Mesendoderm (in vitro differentiated cells): Measurements from ENCODE around the gene DMBT1.
"Not testable (repeated sequence)": the region's sequence is repeated elsewhere in the genome, so short reads cannot be mapped to it uniquely, and the experiment has no call there.

Source experiments
- DNase-seq: peaks from one replicate; pipeline ENCODE4 v3.0.0; 2013
- H2AK5ac ChIP-seq: 2 replicates; pipeline ENCODE4 v1.6.1; 2013; ENCODE audit warnings: low read length, inconsistent platforms
- H2BK120ac ChIP-seq: 2 replicates; pipeline ENCODE4 v1.6.1; 2013; ENCODE audit warnings: low read depth, mild to moderate bottlenecking, low read length, moderate library complexity, mixed read lengths
- H2BK15ac ChIP-seq: replicated peaks from 2 replicates; pipeline ENCODE4 v1.6.1; 2013; ENCODE audit warnings: low read depth, mild to moderate bottlenecking, moderate library complexity
- H2BK5ac ChIP-seq: 2 replicates; pipeline ENCODE4 v1.6.1; 2013; ENCODE audit warnings: low read length, inconsistent platforms
- H3K18ac ChIP-seq: 2 replicates; pipeline ENCODE4 v1.6.1; 2013; ENCODE audit warnings: mild to moderate bottlenecking, low read length, mixed read lengths
- H3K23ac ChIP-seq: one replicate; pipeline ENCODE4 v1.6.1; 2013; ENCODE audit warnings: low read length
- H3K27ac ChIP-seq: 2 replicates; pipeline ENCODE4 v1.5.1; 2013; ENCODE audit warnings: low read depth, mild to moderate bottlenecking, inconsistent platforms, low read length, moderate library complexity
- H3K27me3 ChIP-seq: 2 replicates; pipeline ENCODE4 v1.6.1; 2013; ENCODE audit warnings: low read length, control low read depth, mild to moderate bottlenecking, inconsistent platforms; ENCODE audit not compliant: insufficient read depth, poor library complexity
- H3K36me3 ChIP-seq: 2 replicates; pipeline ENCODE4 v1.6.1; 2013; ENCODE audit warnings: low read length, inconsistent platforms; ENCODE audit not compliant: control insufficient read depth, insufficient read depth
- H3K4ac ChIP-seq: one replicate; pipeline ENCODE4 v1.6.1; 2013; ENCODE audit warnings: low read depth, mild to moderate bottlenecking, low read length, moderate library complexity
- H3K4me1 ChIP-seq: 2 replicates; pipeline ENCODE4 v1.6.1; 2013; ENCODE audit warnings: low read depth, low read length, inconsistent platforms; ENCODE audit not compliant: control insufficient read depth
- H3K4me2 ChIP-seq: 2 replicates; pipeline ENCODE4 v1.6.1; 2013; ENCODE audit warnings: low read length
- H3K4me3 ChIP-seq: 2 replicates; pipeline ENCODE4 v1.5.1; 2013; ENCODE audit warnings: mild to moderate bottlenecking, low read length
- H3K56ac ChIP-seq: one replicate; pipeline ENCODE4 v1.6.1; 2013; ENCODE audit warnings: low read length
- H3K79me1 ChIP-seq: 2 replicates; pipeline ENCODE4 v1.6.1; 2013; ENCODE audit warnings: low read length, inconsistent platforms
- H3K79me2 ChIP-seq: 2 replicates; pipeline ENCODE4 v1.6.1; 2013; ENCODE audit warnings: mild to moderate bottlenecking, low read length; ENCODE audit not compliant: control insufficient read depth, insufficient read depth
- H3K9ac ChIP-seq: 2 replicates; pipeline ENCODE4 v1.6.1; 2013; ENCODE audit warnings: low read length, inconsistent platforms
- H4K5ac ChIP-seq: one replicate; pipeline ENCODE4 v1.6.1; 2013; ENCODE audit warnings: low read length
- H4K8ac ChIP-seq: one replicate; pipeline ENCODE4 v1.6.1; 2013; ENCODE audit warnings: low read depth, mild to moderate bottlenecking, control low read depth, low read length, moderate library complexity
- WGBS: extraction: QIAGEN DNeasy Blood & Tissue Kit; methylation state at CpG from one replicate; pipeline ENCODE4 v1.1.7; 2013; ENCODE audit warnings: low lambda C conversion rate, missing lambda C conversion rate; ENCODE audit not compliant: insufficient coverage; ENCODE audit errors: extremely low coverage; 5-methylcytosine and 5-hydroxymethylcytosine counted together

The DMBT1 gene

GRCh38 chr10:122617476-122618270, 57.1 kb downstream of the DMBT1 start:
- no peaks in the 10 kb centered on the region for H3K79me1 ChIP-seq
- H2BK15ac ChIP-seq: no peak overlapping the region
- H2BK120ac ChIP-seq: no peak overlapping the region
- H3K18ac ChIP-seq: no peak overlapping the region
- H3K4me1 ChIP-seq: no peaks in the 10 kb centered on the region
- H3K27ac ChIP-seq: no peak overlapping the region
- H4K8ac ChIP-seq: no peak overlapping the region
- H3K4me3 ChIP-seq: no peak overlapping the region
- no peak overlapping the region for H3K4ac ChIP-seq
- H3K4me2 ChIP-seq: no peak overlapping the region
- no peaks in the 10 kb centered on the region for H3K79me2 ChIP-seq
- no peak overlapping the region for H2AK5ac ChIP-seq
- no peak overlapping the region for H3K56ac ChIP-seq
- H2BK5ac ChIP-seq: no peak overlapping the region
- H3K23ac ChIP-seq: no peak overlapping the region
- no peak for DNase-seq
- no peak overlapping the region for H3K9ac ChIP-seq
- H4K5ac ChIP-seq: no peak overlapping the region
- H3K36me3 ChIP-seq: no peaks in the 10 kb centered on the region
- no peaks in the 10 kb centered on the region for H3K27me3 ChIP-seq
- no CpG with 5 or more reads among the region's 10 CpGs for WGBS

GRCh38 chr10:122618461-122619165, 58.1 kb downstream of the DMBT1 start:
- no peaks in the 10 kb centered on the region for H3K79me1 ChIP-seq
- H3K79me2 ChIP-seq: no peaks in the 10 kb centered on the region
- no peak overlapping the region for H3K18ac ChIP-seq
- H2BK15ac ChIP-seq: no peak overlapping the region
- no peaks in the 10 kb centered on the region for H3K36me3 ChIP-seq
- H3K4me3 ChIP-seq: no peak overlapping the region
- no peak overlapping the region for H4K5ac ChIP-seq
- WGBS: no CpG with 5 or more reads among the region's 5 CpGs
- no peak for DNase-seq
- H3K9ac ChIP-seq: no peak overlapping the region
- H3K56ac ChIP-seq: no peak overlapping the region
- H2AK5ac ChIP-seq: no peak overlapping the region
- no peak overlapping the region for H3K4me2 ChIP-seq
- no peak overlapping the region for H2BK5ac ChIP-seq
- H3K4ac ChIP-seq: no peak overlapping the region
- H3K27me3 ChIP-seq: no peaks in the 10 kb centered on the region
- H3K27ac ChIP-seq: no peak overlapping the region
- no peak overlapping the region for H2BK120ac ChIP-seq
- no peaks in the 10 kb centered on the region for H3K4me1 ChIP-seq
- no peak overlapping the region for H4K8ac ChIP-seq
- no peak overlapping the region for H3K23ac ChIP-seq

- not testable (repeated sequence) for H2BK5ac ChIP-seq, H3K27ac ChIP-seq, H2BK15ac ChIP-seq, H2AK5ac ChIP-seq, H3K56ac ChIP-seq, H4K5ac ChIP-seq, H3K79me1 ChIP-seq, DNase-seq, H3K23ac ChIP-seq, H2BK120ac ChIP-seq, H3K79me2 ChIP-seq, H3K9ac ChIP-seq, H3K4me3 ChIP-seq, H3K4me2 ChIP-seq, H3K27me3 ChIP-seq, H3K18ac ChIP-seq, H3K36me3 ChIP-seq, H3K4ac ChIP-seq, H4K8ac ChIP-seq, H3K4me1 ChIP-seq
- no CpG with 5 or more reads among the region's 8 CpGs for WGBS
These were observed 60.4 kb downstream of the DMBT1 start for GRCh38 chr10:122620961-122621360.

GRCh38 chr10:122624546-122624945, 64.0 kb downstream of the DMBT1 start:
- Histone ChIP-seq H3K79me2 (no peaks in the 10 kb centered on the region), H2AK5ac (no peak overlapping the region), H2BK120ac (no peak overlapping the region), H3K56ac (no peak overlapping the region), H3K4me3 (no peak overlapping the region), H3K27ac (no peak overlapping the region), H4K8ac (no peak overlapping the region), H2BK15ac (no peak overlapping the region), H3K18ac (no peak overlapping the region), H4K5ac (no peak overlapping the region), H3K4me2 (no peak overlapping the region), H3K9ac (no peak overlapping the region), H3K36me3 (no peaks in the 10 kb centered on the region), H3K27me3 (no peaks in the 10 kb centered on the region), H3K4ac (no peak overlapping the region), H2BK5ac (no peak overlapping the region), H3K4me1 (no peaks in the 10 kb centered on the region), H3K79me1 (no peaks in the 10 kb centered on the region), H3K23ac (no peak overlapping the region)
- no peak for DNase-seq
- no CpG with 5 or more reads among the region's 5 CpGs for WGBS

DNA sequence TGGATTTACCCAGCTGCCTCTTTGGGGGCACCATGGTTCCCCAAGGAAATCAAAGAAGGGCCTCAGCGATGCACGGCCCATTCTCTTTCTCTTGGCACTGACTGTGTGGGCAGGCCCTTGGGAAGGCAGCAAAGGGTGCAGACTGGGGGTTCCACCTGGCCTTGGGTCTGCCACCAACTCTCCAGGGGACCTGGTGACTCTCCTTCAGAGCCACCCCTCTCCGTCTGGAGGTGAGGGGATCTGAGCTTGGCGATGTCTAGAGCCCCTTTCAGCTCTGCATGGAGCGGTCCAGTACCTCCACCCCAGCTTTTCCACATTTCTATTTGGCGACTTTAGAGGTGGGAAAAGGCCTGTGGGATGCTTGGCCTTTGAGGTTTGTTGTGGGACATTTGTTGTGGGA, 70.0 kb downstream of the DMBT1 start:
- no peak overlapping the region for H4K5ac ChIP-seq
- H3K79me2 ChIP-seq: no peaks in the 10 kb centered on the region
- DNase-seq: no peak
- H3K36me3 ChIP-seq: no peaks in the 10 kb centered on the region
- no peak overlapping the region for H2AK5ac ChIP-seq
- H3K56ac ChIP-seq: no peak overlapping the region
- no peaks in the 10 kb centered on the region for H3K4me1 ChIP-seq
- no peaks in the 10 kb centered on the region for H3K79me1 ChIP-seq
- H3K23ac ChIP-seq: no peak overlapping the region
- H2BK5ac ChIP-seq: no peak overlapping the region
- no peak overlapping the region for H3K18ac ChIP-seq
- H4K8ac ChIP-seq: no peak overlapping the region
- no peak overlapping the region for H3K4me3 ChIP-seq
- no peak overlapping the region for H2BK120ac ChIP-seq
- no peak overlapping the region for H3K27ac ChIP-seq
- H3K27me3 ChIP-seq: no peaks in the 10 kb centered on the region
- WGBS: no CpG with 5 or more reads among the region's 6 CpGs
- no peak overlapping the region for H3K4me2 ChIP-seq
- H3K4ac ChIP-seq: no peak overlapping the region
- H2BK15ac ChIP-seq: no peak overlapping the region
- no peak overlapping the region for H3K9ac ChIP-seq
